ENCODE data around the gene ETDC. TPM values are rescaled to one million over a fixed set of nuclear protein-coding genes. Genes with fewer than 3 reads are reported as not detected.
A peak's percentile ranks its signal among the peaks of the same experiment; 100 is the strongest.

Gene ETDC
- total RNA-seq, 1 donor from 2014 or later: not detected

DNA sequence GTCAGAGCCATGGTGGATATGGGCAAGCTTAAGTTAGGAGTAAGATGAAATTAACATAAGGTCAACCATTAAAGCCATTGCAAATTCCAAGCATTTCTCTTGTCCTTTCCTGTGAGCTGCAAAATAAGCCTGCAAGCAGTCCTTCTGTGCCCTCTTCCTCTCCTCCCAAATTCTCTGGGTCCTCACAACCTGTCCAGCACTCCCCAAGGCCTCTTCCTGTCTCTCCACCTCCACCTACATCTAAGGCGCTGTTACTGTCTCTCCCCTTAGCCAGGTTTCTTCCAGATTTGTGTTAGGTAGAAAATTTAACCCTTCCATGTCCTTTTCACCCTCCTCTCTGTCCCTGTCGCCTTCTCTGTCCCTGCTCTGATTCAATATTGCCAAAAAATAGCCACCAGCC, 22.2 kb downstream of the ETDC start:
- DNase-seq (no peak), ATAC-seq (no peak)
- intact Hi-C loops (cut with micrococcal nuclease): no loop called here

GRCh38 chrX:135340831-135341230, 31.6 kb downstream of the ETDC start:
- no peak for ATAC-seq

GRCh38 chrX:135345107-135345589, 35.9 kb downstream of the ETDC start:
- intact Hi-C loops (cut with micrococcal nuclease): no loop called here
- DNase-seq (peak; percentile 59), ATAC-seq (peak; percentile 56)

More at GRCh38 chrX:135340831-135341230, 31.6 kb downstream of the ETDC start:
- DNase-seq: no peak
- intact Hi-C loops (cut with micrococcal nuclease): no loop called here

DNA sequence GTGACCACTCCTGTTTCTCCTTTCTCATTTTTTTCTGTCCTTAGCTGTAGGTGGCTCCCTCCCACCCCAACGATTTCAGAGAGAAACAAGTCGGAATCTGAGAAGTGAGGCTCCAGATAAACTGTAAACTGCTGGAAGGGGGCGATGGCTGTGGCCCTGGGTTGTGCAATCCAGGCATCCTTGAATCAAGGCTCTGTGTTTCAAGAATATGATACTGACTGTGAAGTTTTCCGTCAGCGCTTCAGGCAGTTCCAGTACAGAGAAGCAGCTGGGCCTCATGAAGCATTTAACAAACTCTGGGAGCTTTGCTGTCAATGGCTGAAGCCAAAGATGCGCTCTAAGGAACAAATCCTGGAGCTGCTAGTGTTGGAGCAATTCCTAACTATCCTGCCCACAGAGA, 37.7 kb downstream of the ETDC start:
- peak; percentile 30 for DNase-seq
- intact Hi-C loops (cut with micrococcal nuclease): no loop called here
- no peak for ATAC-seq

DNA sequence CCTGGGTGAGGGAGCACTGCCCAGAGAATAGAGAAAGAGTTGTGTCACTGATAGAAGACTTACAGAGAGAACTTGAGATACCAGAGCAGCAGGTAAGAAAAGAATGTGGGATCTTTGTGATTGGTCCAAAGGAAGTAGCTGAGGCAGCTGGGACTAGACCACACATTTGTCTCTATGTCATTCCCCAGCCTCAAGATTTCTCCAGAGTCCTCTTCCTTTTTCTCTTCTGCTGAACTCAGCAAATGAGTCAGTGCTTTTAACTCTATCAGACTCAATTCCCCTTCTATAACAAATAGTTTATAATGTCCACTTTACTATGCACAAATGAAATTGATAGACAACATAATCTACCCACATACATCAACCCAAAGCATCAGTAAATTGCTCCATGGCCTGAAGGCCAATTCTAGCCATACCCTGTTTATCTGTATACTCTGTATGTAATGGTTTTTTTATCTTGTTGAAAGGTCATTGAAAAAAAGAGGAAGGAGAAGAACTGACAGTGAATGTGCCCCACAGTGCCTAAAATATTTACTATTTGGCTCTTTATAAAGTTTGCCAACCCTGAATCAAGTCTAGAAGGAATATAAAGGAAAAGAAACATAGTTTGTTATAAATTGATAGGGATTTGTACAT, 38.2 kb downstream of the ETDC start:
- no peak for ATAC-seq
- intact Hi-C loops (cut with micrococcal nuclease): no loop called here
- DNase-seq: no peak

GRCh38 chrX:135354288-135354687, 45.0 kb downstream of the ETDC start:
- intact Hi-C loops (cut with micrococcal nuclease): no loop called here
- DNase-seq (no peak), ATAC-seq (no peak)

Other genes starting within 250 kb of the ETDC start
- 3.5 TPM for gene SMIM10L2B, start 210.8 kb upstream of the ETDC start, total RNA-seq
- gene ETDB, start 189.0 kb upstream of the ETDC start, total RNA-seq: not detected
- gene CT55, start 138.1 kb upstream of the ETDC start, total RNA-seq: not detected
- gene ETDA, start 57.4 kb upstream of the ETDC start, total RNA-seq: not detected
- 6.9 TPM for gene ZNF75D, start 34.6 kb downstream of the ETDC start, total RNA-seq
- 5.5 TPM for gene ZNF449, start 35.3 kb downstream of the ETDC start, total RNA-seq
- gene SMIM10L2A, start 112.5 kb downstream of the ETDC start, total RNA-seq: 2.3 TPM
- 3.2 TPM for gene INTS6L, start 211.2 kb downstream of the ETDC start, total RNA-seq

Measured in left ventricle myocardium superior (tissue), 1 donor.